Mesodermal cell (in vitro differentiated cells): ENCODE data around the gene EFCAB9.

Source experiments
- H3K27ac ChIP-seq: 2 replicates; pipeline ENCODE4 v1.7.0; 2013; ENCODE audit warnings: mild to moderate bottlenecking, low read depth, low read length, moderate library complexity; ENCODE audit not compliant: severe bottlenecking
- H3K36me3 ChIP-seq: 2 replicates; pipeline ENCODE4 v1.7.1; 2013; ENCODE audit warnings: mild to moderate bottlenecking, low read length, moderate library complexity; ENCODE audit not compliant: control insufficient read depth, insufficient read depth
- H3K4me1 ChIP-seq: one replicate; pipeline ENCODE4 v1.7.1; 2013; ENCODE audit warnings: mild to moderate bottlenecking, low read length; ENCODE audit not compliant: insufficient read depth, control insufficient read depth, poor library complexity, severe bottlenecking
- H3K4me3 ChIP-seq: 2 replicates; pipeline ENCODE4 v1.7.0; 2013; ENCODE audit warnings: low read length, control low read depth, mild to moderate bottlenecking; ENCODE audit not compliant: insufficient read depth, poor library complexity, severe bottlenecking; ENCODE audit errors: extremely low read depth
- H3K9me3 ChIP-seq: 2 replicates; pipeline ENCODE4 v1.7.1; 2013; ENCODE audit warnings: mild to moderate bottlenecking, low read length, moderate library complexity; ENCODE audit not compliant: control insufficient read depth
- WGBS, 2 experiments: methylation state at CpG; one replicate each; pipeline ENCODE4 v1.1.5; 2013; ENCODE audit warnings: missing lambda C conversion rate in 2 of 2; ENCODE audit not compliant: insufficient coverage in 2 of 2; 5-methylcytosine and 5-hydroxymethylcytosine counted together

EFCAB9 gene

DNA sequence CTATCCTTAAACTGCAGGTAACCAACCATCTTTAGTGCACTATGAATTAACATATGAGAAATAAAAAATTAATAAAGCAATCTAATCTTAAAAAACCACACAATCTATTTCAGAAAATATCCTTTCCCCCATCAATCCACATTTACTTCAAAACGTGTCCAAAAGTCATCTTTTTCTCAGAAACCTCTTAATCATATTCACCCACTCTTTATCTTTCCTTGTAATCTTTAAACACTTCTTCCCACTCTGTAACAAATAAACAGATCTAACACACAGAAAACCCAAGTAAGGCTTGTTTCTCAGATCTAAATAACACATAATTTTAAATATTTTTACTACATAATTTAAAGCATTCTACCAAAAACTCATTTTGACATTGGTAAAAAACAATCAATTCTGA lies 44.4 kb downstream of the EFCAB9 start:
- peaks cover 12% of the 10 kb centered on the region for H3K4me1 ChIP-seq
- no peaks in the 10 kb centered on the region for H3K9me3 ChIP-seq
- no peak overlapping the region for H3K4me3 ChIP-seq
- peaks cover 15% of the 10 kb centered on the region for H3K36me3 ChIP-seq
- 90 to 100% methylated on average over 1 of the region's 1 CpG for WGBS, 2 experiments
- no peak overlapping the region for H3K27ac ChIP-seq

DNA sequence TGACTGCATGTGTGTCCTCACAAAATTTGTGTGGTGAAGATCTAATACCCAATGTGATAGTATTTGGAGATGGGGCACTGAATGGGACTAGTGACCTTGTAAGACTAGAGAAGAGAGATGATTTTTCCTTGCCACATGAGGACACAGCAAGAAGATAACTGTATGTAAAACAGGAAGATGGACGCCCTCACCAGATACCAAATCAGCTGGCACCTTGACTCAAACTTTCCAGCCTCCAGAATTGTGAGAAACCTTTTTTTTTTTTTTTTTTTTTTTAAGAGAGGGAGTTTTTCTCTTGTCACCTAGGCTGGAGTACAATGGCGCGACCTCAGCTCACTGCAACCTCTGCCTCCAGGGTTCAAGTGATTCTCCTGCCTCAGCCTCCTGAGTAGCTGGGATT lies 49.3 kb downstream of the EFCAB9 start:
- Histone ChIP-seq H3K9me3 (no peaks in the 10 kb centered on the region), H3K27ac (no peak overlapping the region), H3K36me3 (peaks cover 20% of the 10 kb centered on the region), H3K4me3 (no peak overlapping the region), H3K4me1 (peaks cover under 1% of the 10 kb centered on the region)
- no CpG with 5 or more reads among the region's 3 CpGs for WGBS, 2 experiments

DNA sequence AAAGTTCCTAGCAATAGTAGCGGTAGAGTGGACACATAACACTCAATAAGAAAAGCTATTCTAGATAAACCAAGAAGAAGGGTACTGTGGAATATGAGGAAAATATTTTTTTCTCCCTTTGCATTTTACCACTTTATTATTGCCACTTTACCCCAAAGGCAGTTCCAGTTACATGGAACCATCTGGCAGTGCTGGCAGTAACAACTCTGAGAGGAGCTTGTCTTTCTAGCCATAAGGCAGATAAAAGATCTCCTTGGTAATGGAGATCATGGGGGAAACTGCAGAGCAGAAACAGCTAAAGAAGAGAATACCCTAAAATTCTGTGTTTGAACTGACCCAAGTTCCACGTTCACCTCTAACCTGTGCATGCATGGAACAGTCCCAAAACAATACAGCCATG lies 51.1 kb downstream of the EFCAB9 start:
- H3K36me3 ChIP-seq = peaks cover 25% of the 10 kb centered on the region
- WGBS, 2 experiments = 83% methylated on average over 1 of the region's 2 CpGs; no CpG with 5 or more reads in 1 of the 2 experiments
- no peaks in the 10 kb centered on the region for H3K4me1 ChIP-seq
- no peaks in the 10 kb centered on the region for H3K9me3 ChIP-seq
- no peak overlapping the region for H3K27ac ChIP-seq
- H3K4me3 ChIP-seq = no peak overlapping the region

DNA sequence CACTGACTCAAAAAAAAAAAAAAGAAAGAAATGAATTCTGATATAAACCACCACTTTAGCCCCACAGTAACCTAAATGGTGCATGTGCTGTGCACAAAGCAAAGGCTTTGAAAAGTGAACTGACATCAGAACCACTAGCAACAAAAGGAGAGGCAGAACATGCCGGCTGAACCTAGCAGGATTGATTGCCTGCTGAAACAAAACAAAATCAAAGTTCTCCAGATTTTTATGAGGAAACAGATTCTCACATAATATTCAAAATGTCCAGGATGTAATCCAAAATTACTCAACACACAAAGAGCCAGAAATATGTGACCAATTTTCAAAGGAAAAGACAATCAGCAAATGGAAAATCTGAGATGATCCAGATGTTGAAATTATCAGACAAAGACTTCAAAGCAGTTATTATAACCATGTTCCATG lies 51.7 kb downstream of the EFCAB9 start:
- peaks cover 25% of the 10 kb centered on the region for H3K36me3 ChIP-seq
- no peaks in the 10 kb centered on the region for H3K4me1 ChIP-seq
- H3K27ac ChIP-seq = no peak overlapping the region
- no peaks in the 10 kb centered on the region for H3K9me3 ChIP-seq
- WGBS, 2 experiments = 89% methylated on average over 1 of the region's 1 CpG; no CpG with 5 or more reads in 1 of the 2 experiments
- no peak overlapping the region for H3K4me3 ChIP-seq

DNA sequence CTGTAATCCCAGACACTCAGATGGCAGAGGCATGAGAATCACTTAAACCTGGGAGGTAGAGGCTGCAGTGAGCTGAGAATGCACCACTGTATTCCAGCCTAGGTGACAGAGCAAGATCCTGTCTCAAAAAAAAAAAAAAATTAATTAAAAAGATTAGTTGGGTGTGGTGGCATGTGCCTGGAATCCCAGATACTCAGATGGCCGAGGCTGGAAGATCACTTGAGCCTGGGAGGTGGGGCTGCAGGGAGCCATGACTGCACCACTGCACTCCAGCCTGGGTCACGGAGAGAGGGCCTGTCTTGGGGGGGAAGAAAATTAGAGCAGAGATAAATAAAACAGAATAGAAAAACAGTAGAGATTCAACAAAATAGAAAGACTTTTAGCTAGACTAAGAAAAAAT lies 54.7 kb downstream of the EFCAB9 start:
- Histone ChIP-seq H3K4me1 (no peaks in the 10 kb centered on the region), H3K9me3 (peaks cover 12% of the 10 kb centered on the region), H3K36me3 (peaks cover 40% of the 10 kb centered on the region), H3K27ac (no peak overlapping the region), H3K4me3 (no peak overlapping the region)
- 70% methylated on average over 1 of the region's 2 CpGs; no CpG with 5 or more reads in 1 of the 2 experiments for WGBS, 2 experiments

DNA sequence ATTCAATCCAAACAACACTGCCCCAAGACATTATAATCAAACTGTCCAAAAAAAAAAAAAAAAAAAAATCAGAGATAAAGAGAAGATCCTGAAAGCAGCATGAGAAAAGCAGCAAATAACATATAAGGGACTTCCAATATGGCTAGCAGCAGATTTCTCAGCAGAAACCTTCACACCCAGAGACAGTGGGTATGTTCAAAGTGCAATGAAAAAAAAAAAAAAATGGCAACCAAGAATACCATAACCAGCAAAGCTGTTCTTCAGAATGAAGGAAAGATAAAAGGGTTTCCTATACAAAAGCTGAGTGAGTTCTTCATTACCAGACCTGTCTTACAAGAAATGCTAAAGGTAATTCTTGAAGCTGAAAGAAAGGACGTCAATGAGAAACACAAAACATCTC lies 57.4 kb downstream of the EFCAB9 start:
- no peak overlapping the region for H3K4me3 ChIP-seq
- H3K4me1 ChIP-seq = no peaks in the 10 kb centered on the region
- no peak overlapping the region for H3K27ac ChIP-seq
- WGBS, 2 experiments = no CpG with 5 or more reads among the region's 1 CpG
- H3K36me3 ChIP-seq = peaks cover 61% of the 10 kb centered on the region
- peaks cover 15% of the 10 kb centered on the region for H3K9me3 ChIP-seq

DNA sequence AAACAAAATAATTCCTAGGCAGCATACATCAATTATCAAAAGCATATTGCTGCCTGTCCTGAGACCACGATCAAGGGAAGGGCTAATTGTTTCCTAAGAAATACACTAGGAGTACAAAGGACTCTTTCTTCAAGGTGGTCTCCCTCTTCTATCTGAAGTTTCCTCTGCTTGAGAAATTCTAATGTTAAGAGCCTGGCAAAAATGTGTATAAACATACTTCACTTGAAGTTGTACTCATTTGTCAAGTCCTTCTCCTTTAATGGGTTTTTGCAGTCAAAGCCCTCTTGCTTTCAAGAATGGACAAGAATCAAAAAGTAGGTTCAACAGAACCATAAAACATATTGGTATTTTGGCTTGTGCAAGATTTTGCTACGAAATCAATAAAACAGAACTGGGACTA lies 58.5 kb downstream of the EFCAB9 start:
- Histone ChIP-seq H3K9me3 (peaks cover 20% of the 10 kb centered on the region), H3K4me3 (no peak overlapping the region), H3K36me3 (peaks cover 69% of the 10 kb centered on the region), H3K4me1 (no peaks in the 10 kb centered on the region), H3K27ac (no peak overlapping the region)
- 100% methylated on average over 1 of the region's 2 CpGs; no CpG with 5 or more reads in 1 of the 2 experiments for WGBS, 2 experiments
